ENCODE data around the gene ARHGAP1.

The ARHGAP1 gene

DNA sequence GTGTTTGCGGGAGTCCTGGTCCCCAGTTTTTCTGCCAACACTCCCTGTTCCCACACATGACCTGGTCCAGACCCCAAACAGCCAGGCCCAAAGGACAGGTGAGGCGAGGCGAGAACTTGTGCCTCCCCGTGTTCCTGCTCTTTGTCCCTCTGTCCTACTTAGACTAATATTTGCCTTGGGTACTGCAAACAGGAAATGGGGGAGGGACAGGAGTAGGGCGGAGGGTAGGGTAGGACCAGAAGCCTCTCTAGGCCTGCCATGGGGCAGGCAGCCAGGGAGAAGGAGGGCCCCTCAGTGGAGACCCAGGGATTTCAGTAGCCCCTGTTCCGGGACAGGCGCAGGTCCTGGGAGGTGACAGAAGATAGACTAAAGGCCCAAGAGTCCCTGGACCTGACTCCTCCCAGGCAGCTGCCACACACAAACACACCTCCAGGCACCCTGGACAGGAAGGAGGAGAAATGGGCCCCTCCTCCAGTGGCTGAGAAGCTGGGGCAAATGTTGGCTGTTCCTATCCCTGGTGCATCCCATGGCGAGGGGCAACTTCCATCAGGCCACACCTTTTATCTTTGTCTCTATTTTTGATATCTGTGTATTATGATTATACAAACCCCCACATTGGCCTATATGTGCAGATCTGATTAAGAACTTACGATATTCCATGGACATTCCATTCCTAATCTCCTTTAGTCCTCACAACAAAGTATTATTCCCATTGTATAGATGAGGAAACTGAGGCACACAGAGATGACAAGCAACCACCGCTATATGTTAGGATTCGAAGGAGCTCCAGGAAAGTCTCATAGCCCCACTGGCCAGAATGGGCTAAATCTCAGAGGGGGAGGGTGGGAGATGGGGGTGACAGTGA is 18.0 kb upstream of the ARHGAP1 start:
- TF ChIP-seq EGR1 (IDR thresholded peaks at IDR 0.05) (no peak), EP300 (IDR thresholded peaks at IDR 0.05; ENCODE audit: borderline replicate concordance) (no peak)

- TF ChIP-seq TCF12 (IDR thresholded peaks at IDR 0.05; ENCODE audit: low read depth) (no peak), ZBTB7A (IDR thresholded peaks at IDR 0.05; ENCODE audit: low read depth) (no peak), CEBPB (IDR thresholded peaks at IDR 0.05) (no peak), NFIC (IDR thresholded peaks at IDR 0.05) (no peak), TEAD4 (IDR thresholded peaks at IDR 0.05) (no peak), EGR1 (IDR thresholded peaks at IDR 0.05) (no peak), CREB1 (IDR thresholded peaks at IDR 0.05; ENCODE audit: low read depth) (no peak), YY1 (IDR thresholded peaks at IDR 0.05; ENCODE audit: low read depth) (no peak), FOXM1 (IDR thresholded peaks at IDR 0.05; ENCODE audit: borderline replicate concordance, low read depth) (no peak), TAF1 (IDR thresholded peaks at IDR 0.05; ENCODE audit: low read depth) (no peak)
- TF ChIP-seq, protein P1, sequence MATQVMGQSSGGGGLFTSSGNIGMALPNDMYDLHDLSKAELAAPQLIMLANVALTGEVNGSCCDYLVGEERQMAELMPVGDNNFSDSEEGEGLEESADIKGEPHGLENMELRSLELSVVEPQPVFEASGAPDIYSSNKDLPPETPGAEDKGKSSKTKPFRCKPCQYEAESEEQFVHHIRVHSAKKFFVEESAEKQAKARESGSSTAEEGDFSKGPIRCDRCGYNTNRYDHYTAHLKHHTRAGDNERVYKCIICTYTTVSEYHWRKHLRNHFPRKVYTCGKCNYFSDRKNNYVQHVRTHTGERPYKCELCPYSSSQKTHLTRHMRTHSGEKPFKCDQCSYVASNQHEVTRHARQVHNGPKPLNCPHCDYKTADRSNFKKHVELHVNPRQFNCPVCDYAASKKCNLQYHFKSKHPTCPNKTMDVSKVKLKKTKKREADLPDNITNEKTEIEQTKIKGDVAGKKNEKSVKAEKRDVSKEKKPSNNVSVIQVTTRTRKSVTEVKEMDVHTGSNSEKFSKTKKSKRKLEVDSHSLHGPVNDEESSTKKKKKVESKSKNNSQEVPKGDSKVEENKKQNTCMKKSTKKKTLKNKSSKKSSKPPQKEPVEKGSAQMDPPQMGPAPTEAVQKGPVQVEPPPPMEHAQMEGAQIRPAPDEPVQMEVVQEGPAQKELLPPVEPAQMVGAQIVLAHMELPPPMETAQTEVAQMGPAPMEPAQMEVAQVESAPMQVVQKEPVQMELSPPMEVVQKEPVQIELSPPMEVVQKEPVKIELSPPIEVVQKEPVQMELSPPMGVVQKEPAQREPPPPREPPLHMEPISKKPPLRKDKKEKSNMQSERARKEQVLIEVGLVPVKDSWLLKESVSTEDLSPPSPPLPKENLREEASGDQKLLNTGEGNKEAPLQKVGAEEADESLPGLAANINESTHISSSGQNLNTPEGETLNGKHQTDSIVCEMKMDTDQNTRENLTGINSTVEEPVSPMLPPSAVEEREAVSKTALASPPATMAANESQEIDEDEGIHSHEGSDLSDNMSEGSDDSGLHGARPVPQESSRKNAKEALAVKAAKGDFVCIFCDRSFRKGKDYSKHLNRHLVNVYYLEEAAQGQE (IDR thresholded peaks at IDR 0.05; ENCODE audit: low read depth) = no peak
- TF ChIP-seq, protein P2, sequence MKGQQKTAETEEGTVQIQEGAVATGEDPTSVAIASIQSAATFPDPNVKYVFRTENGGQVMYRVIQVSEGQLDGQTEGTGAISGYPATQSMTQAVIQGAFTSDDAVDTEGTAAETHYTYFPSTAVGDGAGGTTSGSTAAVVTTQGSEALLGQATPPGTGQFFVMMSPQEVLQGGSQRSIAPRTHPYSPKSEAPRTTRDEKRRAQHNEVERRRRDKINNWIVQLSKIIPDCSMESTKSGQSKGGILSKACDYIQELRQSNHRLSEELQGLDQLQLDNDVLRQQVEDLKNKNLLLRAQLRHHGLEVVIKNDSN (IDR thresholded peaks at IDR 0.05) = no peak
- TF ChIP-seq, protein P3, sequence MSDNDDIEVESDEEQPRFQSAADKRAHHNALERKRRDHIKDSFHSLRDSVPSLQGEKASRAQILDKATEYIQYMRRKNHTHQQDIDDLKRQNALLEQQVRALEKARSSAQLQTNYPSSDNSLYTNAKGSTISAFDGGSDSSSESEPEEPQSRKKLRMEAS (IDR thresholded peaks at IDR 0.05) = no peak
Observed at GRCh38 chr11:46712874-46713576, 12.6 kb upstream of the ARHGAP1 start.

DNA sequence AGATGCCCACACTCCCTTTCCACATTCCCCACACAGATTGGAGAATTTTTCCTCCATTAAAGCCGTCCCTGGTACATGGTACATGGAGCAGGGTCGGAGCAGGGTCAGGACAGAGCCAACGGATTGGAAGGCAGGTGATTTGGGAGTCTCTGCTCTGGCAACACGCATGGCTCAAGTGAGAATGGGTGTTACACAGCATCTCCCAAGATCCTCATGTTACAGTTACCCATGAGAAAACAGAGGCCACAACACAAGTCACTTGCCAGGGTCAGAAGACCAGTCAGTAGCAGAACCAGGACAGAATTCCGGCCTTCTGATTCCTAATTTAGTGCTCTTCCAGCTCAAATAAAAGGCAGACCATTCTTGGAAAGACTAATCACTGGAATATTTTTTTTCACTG is 10.9 kb upstream of the ARHGAP1 start:
- TF ChIP-seq CEBPB (IDR thresholded peaks at IDR 0.05) (no peak), TEAD4 (IDR thresholded peaks at IDR 0.05) (no peak), CREB1 (IDR thresholded peaks at IDR 0.05; ENCODE audit: low read depth) (no peak), ZBTB7A (IDR thresholded peaks at IDR 0.05; ENCODE audit: low read depth) (no peak), EGR1 (IDR thresholded peaks at IDR 0.05) (no peak), FOXM1 (IDR thresholded peaks at IDR 0.05; ENCODE audit: borderline replicate concordance, low read depth) (no peak), NFIC (IDR thresholded peaks at IDR 0.05) (no peak), RAD21 (IDR thresholded peaks at IDR 0.05; ENCODE audit: low read depth) (no peak), YY1 (IDR thresholded peaks at IDR 0.05; ENCODE audit: low read depth) (no peak), TCF12 (IDR thresholded peaks at IDR 0.05; ENCODE audit: low read depth) (no peak), EP300 (IDR thresholded peaks at IDR 0.05; ENCODE audit: borderline replicate concordance) (no peak), TAF1 (IDR thresholded peaks at IDR 0.05; ENCODE audit: low read depth) (no peak)
- TF ChIP-seq, protein P1 (IDR thresholded peaks at IDR 0.05; ENCODE audit: low read depth) = no peak
- TF ChIP-seq, protein P2 (IDR thresholded peaks at IDR 0.05) = no peak
- TF ChIP-seq, protein P3 (IDR thresholded peaks at IDR 0.05) = no peak

- TF ChIP-seq EP300 (IDR thresholded peaks at IDR 0.05; ENCODE audit: borderline replicate concordance) (no peak), YY1 (IDR thresholded peaks at IDR 0.05; ENCODE audit: low read depth) (no peak), TAF1 (IDR thresholded peaks at IDR 0.05; ENCODE audit: low read depth) (no peak), NFIC (IDR thresholded peaks at IDR 0.05) (no peak), CEBPB (IDR thresholded peaks at IDR 0.05) (no peak), FOXM1 (IDR thresholded peaks at IDR 0.05; ENCODE audit: borderline replicate concordance, low read depth) (no peak), RAD21 (IDR thresholded peaks at IDR 0.05; ENCODE audit: low read depth) (no peak), ZBTB7A (IDR thresholded peaks at IDR 0.05; ENCODE audit: low read depth) (no peak), TEAD4 (IDR thresholded peaks at IDR 0.05) (no peak), CREB1 (IDR thresholded peaks at IDR 0.05; ENCODE audit: low read depth) (no peak), EGR1 (IDR thresholded peaks at IDR 0.05) (no peak), TCF12 (IDR thresholded peaks at IDR 0.05; ENCODE audit: low read depth) (no peak)
- TF ChIP-seq, protein P2 (IDR thresholded peaks at IDR 0.05) = no peak
- TF ChIP-seq, protein P1 (IDR thresholded peaks at IDR 0.05; ENCODE audit: low read depth) = no peak
- TF ChIP-seq, protein P3 (IDR thresholded peaks at IDR 0.05) = no peak
Observed at GRCh38 chr11:46710821-46711269, 10.4 kb upstream of the ARHGAP1 start.
